Trophoblast cell (in vitro differentiated cells and primary cell): ENCODE measurements around the gene CHFR.

Experiments
- DNase-seq, 2 donors: peaks; one replicate each; pipeline ENCODE4 v3.0.0-alpha.2; 2016
- H2AFZ ChIP-seq: 2 replicates; pipeline ENCODE4 v1.6.1; 2013; ENCODE audit warnings: low read length, moderate library complexity, mild to moderate bottlenecking; ENCODE audit not compliant: insufficient read depth, poor library complexity
- H2AK5ac ChIP-seq: 2 replicates; pipeline ENCODE4 v1.6.1; 2013; ENCODE audit warnings: mild to moderate bottlenecking, low read length
- H2BK120ac ChIP-seq: 2 replicates; pipeline ENCODE4 v1.6.1; 2013; ENCODE audit warnings: low read length, mild to moderate bottlenecking, moderate library complexity; ENCODE audit not compliant: insufficient read depth, poor library complexity
- H2BK12ac ChIP-seq: 2 replicates; pipeline ENCODE4 v1.6.1; 2013; ENCODE audit warnings: mild to moderate bottlenecking, low read length, moderate library complexity
- H2BK5ac ChIP-seq: 2 replicates; pipeline ENCODE4 v1.6.1; 2013; ENCODE audit warnings: low read length, low read depth, moderate library complexity, mild to moderate bottlenecking; ENCODE audit not compliant: poor library complexity
- H3K14ac ChIP-seq: 2 replicates; pipeline ENCODE4 v1.6.1; 2013; ENCODE audit warnings: mild to moderate bottlenecking, low read length
- H3K18ac ChIP-seq: 2 replicates; pipeline ENCODE4 v1.6.1; 2013; ENCODE audit warnings: mild to moderate bottlenecking, low read length
- H3K23ac ChIP-seq: 2 replicates; pipeline ENCODE4 v1.6.1; 2013; ENCODE audit warnings: low read length
- H3K27ac ChIP-seq: 2 replicates; pipeline ENCODE4 v1.5.1; 2013; ENCODE audit warnings: low read depth, mild to moderate bottlenecking, inconsistent platforms, low read length, moderate library complexity
- H3K27me3 ChIP-seq: 2 replicates; pipeline ENCODE4 v1.6.1; 2013; ENCODE audit warnings: inconsistent platforms, mild to moderate bottlenecking, low read length, moderate library complexity; ENCODE audit not compliant: insufficient read depth
- H3K36me3 ChIP-seq, 2 experiments: 1 replicate in 1 of 2; 2 replicates in 1 of 2; pipeline ENCODE4 v1.6.1; 2013; ENCODE audit warnings: low read length in 2 of 2, mild to moderate bottlenecking in 2 of 2, moderate library complexity in 1 of 2; ENCODE audit not compliant: insufficient read depth in 2 of 2, control insufficient read depth in 1 of 2
- H3K4ac ChIP-seq: 2 replicates; pipeline ENCODE4 v1.6.1; 2013; ENCODE audit warnings: low read depth, mild to moderate bottlenecking, low read length, moderate library complexity
- H3K4me1 ChIP-seq, 2 experiments: 1 replicate in 1 of 2; 2 replicates in 1 of 2; pipeline ENCODE4 v1.6.1; 2013; ENCODE audit warnings: low read length in 2 of 2, mild to moderate bottlenecking in 2 of 2, moderate library complexity in 1 of 2; ENCODE audit not compliant: insufficient read depth in 2 of 2, control insufficient read depth in 1 of 2
- H3K4me2 ChIP-seq: 2 replicates; pipeline ENCODE4 v1.6.1; 2013; ENCODE audit warnings: inconsistent platforms, mild to moderate bottlenecking, low read length, moderate library complexity
- H3K4me3 ChIP-seq: 2 replicates; pipeline ENCODE4 v1.5.1; 2013; ENCODE audit warnings: mild to moderate bottlenecking, low read depth, low read length, inconsistent platforms
- H3K79me1 ChIP-seq: one replicate; pipeline ENCODE4 v1.6.1; 2013; ENCODE audit warnings: low read length
- H3K79me2 ChIP-seq: 2 replicates; pipeline ENCODE4 v1.6.1; 2013; ENCODE audit warnings: low read length, mild to moderate bottlenecking; ENCODE audit not compliant: control insufficient read depth, insufficient read depth, poor library complexity
- H3K9ac ChIP-seq: 2 replicates; pipeline ENCODE4 v1.6.1; 2013; ENCODE audit warnings: mild to moderate bottlenecking, low read length
- H3K9me3 ChIP-seq: 2 replicates; pipeline ENCODE4 v1.6.1; 2013; ENCODE audit warnings: low read depth, mild to moderate bottlenecking, control low read depth, inconsistent platforms, low read length; ENCODE audit not compliant: insufficient read depth
- H4K12ac ChIP-seq: 2 replicates; pipeline ENCODE4 v1.6.1; 2013; ENCODE audit warnings: low read depth, mild to moderate bottlenecking, low read length, moderate library complexity
- H4K8ac ChIP-seq: 2 replicates; pipeline ENCODE4 v1.6.1; 2013; ENCODE audit warnings: low read depth, mild to moderate bottlenecking, low read length, moderate library complexity
- H4K91ac ChIP-seq: one replicate; pipeline ENCODE4 v1.6.1; 2013; ENCODE audit warnings: low read depth, mild to moderate bottlenecking, low read length, moderate library complexity
- WGBS: extraction: QIAGEN DNeasy Blood & Tissue Kit; methylation state at CpG from one replicate; pipeline ENCODE4 v1.1.7; 2013; ENCODE audit warnings: missing lambda C conversion rate; ENCODE audit not compliant: insufficient read length, insufficient coverage; ENCODE audit errors: extremely low coverage; 5-methylcytosine and 5-hydroxymethylcytosine counted together

Gene CHFR

GRCh38 chr12:132925597-132926414 is 38.4 kb upstream of the CHFR start:
- Histone ChIP-seq H3K79me2 (no peaks in the 10 kb centered on the region), H3K9me3 (peaks cover 33% of the 10 kb centered on the region), H2BK12ac (no peak overlapping the region), H2BK5ac (no peak overlapping the region), H2AK5ac (no peak overlapping the region), H3K79me1 (no peaks in the 10 kb centered on the region), H2BK120ac (no peak overlapping the region), H3K23ac (no peak overlapping the region), H2AFZ (no peak overlapping the region), H4K8ac (no peak overlapping the region), H3K4me2 (no peak overlapping the region), H4K91ac (no peak overlapping the region), H3K9ac (no peak overlapping the region), H3K27ac (no peak overlapping the region), H3K18ac (no peak overlapping the region), H3K4me3 (no peak overlapping the region), H3K36me3 (peaks cover 10 to 20% of the 10 kb centered on the region in 2 experiments), H3K4ac (no peak overlapping the region), H3K4me1 (no peaks in the 10 kb centered on the region), H3K27me3 (peaks cover 5% of the 10 kb centered on the region), H3K14ac (no peak overlapping the region), H4K12ac (no peak overlapping the region)
- no CpG with 5 or more reads among the region's 8 CpGs for WGBS
- DNase-seq = no peak

- H3K14ac ChIP-seq = no peak overlapping the region
- no peaks in the 10 kb centered on the region for H3K4me1 ChIP-seq
- H3K27me3 ChIP-seq = peaks cover 5% of the 10 kb centered on the region
- H3K4ac ChIP-seq = no peak overlapping the region
- no peak for DNase-seq
- peaks cover 7 to 11% of the 10 kb centered on the region in 2 experiments for H3K36me3 ChIP-seq
- H3K79me2 ChIP-seq = no peaks in the 10 kb centered on the region
- H3K18ac ChIP-seq = no peak overlapping the region
- no peak overlapping the region for H4K91ac ChIP-seq
- no peak overlapping the region for H2BK12ac ChIP-seq
- no peak overlapping the region for H4K8ac ChIP-seq
- H3K23ac ChIP-seq = no peak overlapping the region
- H3K79me1 ChIP-seq = no peaks in the 10 kb centered on the region
- H3K27ac ChIP-seq = no peak overlapping the region
- no peak overlapping the region for H3K4me3 ChIP-seq
- H2BK5ac ChIP-seq = no peak overlapping the region
- H3K9me3 ChIP-seq = peaks cover 32% of the 10 kb centered on the region
- no peak overlapping the region for H3K4me2 ChIP-seq
- H4K12ac ChIP-seq = no peak overlapping the region
- no CpG with 5 or more reads among the region's 3 CpGs for WGBS
- no peak overlapping the region for H2BK120ac ChIP-seq
- no peak overlapping the region for H2AFZ ChIP-seq
- peak overlapping the region; percentile 80 for H3K9ac ChIP-seq
- H2AK5ac ChIP-seq = no peak overlapping the region
Measured at GRCh38 chr12:132924356-132924755, 37.0 kb upstream of the CHFR start.

- Histone ChIP-seq H4K12ac (no peak overlapping the region), H2BK5ac (no peak overlapping the region), H2AFZ (no peak overlapping the region), H3K14ac (no peak overlapping the region), H3K4ac (no peak overlapping the region), H3K79me2 (no peaks in the 10 kb centered on the region), H3K27me3 (peaks cover 5% of the 10 kb centered on the region), H3K9me3 (peaks cover 30% of the 10 kb centered on the region), H4K91ac (no peak overlapping the region), H3K4me3 (no peak overlapping the region), H2BK120ac (no peak overlapping the region), H3K36me3 (peaks cover 4% of the 10 kb centered on the region in 2 experiments), H2AK5ac (no peak overlapping the region), H3K4me1 (no peaks in the 10 kb centered on the region), H3K79me1 (no peaks in the 10 kb centered on the region), H2BK12ac (no peak overlapping the region), H4K8ac (no peak overlapping the region), H3K27ac (no peak overlapping the region), H3K9ac (no peak overlapping the region), H3K23ac (no peak overlapping the region), H3K4me2 (no peak overlapping the region), H3K18ac (no peak overlapping the region)
- no peak for DNase-seq
- no CpG with 5 or more reads among the region's 1 CpG for WGBS
Measured at GRCh38 chr12:132923356-132923909, 36.0 kb upstream of the CHFR start.

- H4K91ac ChIP-seq = no peak overlapping the region
- H3K14ac ChIP-seq = no peak overlapping the region
- no peak overlapping the region for H3K27ac ChIP-seq
Measured at GRCh38 chr12:132922676-132923075, 35.3 kb upstream of the CHFR start.

More at GRCh38 chr12:132922676-132923075, 35.3 kb upstream of the CHFR start:
- no peaks in the 10 kb centered on the region for H3K4me1 ChIP-seq
- no peak overlapping the region for H3K4me2 ChIP-seq
- no peak for DNase-seq
- H3K36me3 ChIP-seq = peaks cover 4% of the 10 kb centered on the region in 2 experiments
- H2AK5ac ChIP-seq = no peak overlapping the region
- H3K79me2 ChIP-seq = no peaks in the 10 kb centered on the region
- peaks cover 31% of the 10 kb centered on the region for H3K9me3 ChIP-seq
- no peak overlapping the region for H3K23ac ChIP-seq
- H3K79me1 ChIP-seq = no peaks in the 10 kb centered on the region
- H3K4me3 ChIP-seq = no peak overlapping the region
- H3K27me3 ChIP-seq = peaks cover 5% of the 10 kb centered on the region
- H2BK5ac ChIP-seq = no peak overlapping the region
- H4K8ac ChIP-seq = no peak overlapping the region
- H2BK120ac ChIP-seq = no peak overlapping the region
- H2BK12ac ChIP-seq = no peak overlapping the region
- no peak overlapping the region for H2AFZ ChIP-seq
- H3K4ac ChIP-seq = no peak overlapping the region
- no peak overlapping the region for H3K9ac ChIP-seq
- no peak overlapping the region for H3K18ac ChIP-seq
- H4K12ac ChIP-seq = no peak overlapping the region
- no CpG with 5 or more reads among the region's 4 CpGs for WGBS
